Measurements from ENCODE around the gene SELENOI. TPM values are rescaled to one million over a fixed set of nuclear protein-coding genes. Genes with fewer than 3 reads are reported as not detected.

Gene SELENOI
- total RNA-seq, 1 donor: 11.6 TPM

GRCh38 chr2:26412091-26412673 is 66.2 kb downstream of the SELENOI start:
- H3K4me3 ChIP-seq (ENCODE audit: insufficient read depth, low read length): no peak overlapping the region
- no peaks in the 10 kb centered on the region for H4K20me1 ChIP-seq (ENCODE audit: insufficient read depth, low read length)
- H3K27ac ChIP-seq (ENCODE audit: low read depth, low read length): no peak overlapping the region
- H3K36me3 ChIP-seq (ENCODE audit: insufficient read depth, low read length): no peaks in the 10 kb centered on the region
- peak overlapping the region; percentile 25 for H3K4me2 ChIP-seq (ENCODE audit: insufficient read depth, low read length)
- H2AFZ ChIP-seq (ENCODE audit: low read length): peak overlapping the region; percentile 54
- peaks cover 7% of the 10 kb centered on the region for H3K27me3 ChIP-seq (ENCODE audit: insufficient read depth, low read length)
- no peaks in the 10 kb centered on the region for H3K4me1 ChIP-seq (ENCODE audit: insufficient read depth, low read length)
- H3K79me2 ChIP-seq (ENCODE audit: insufficient read depth, low read length): no peaks in the 10 kb centered on the region
- no peak for TF ChIP-seq CTCF (IDR thresholded peaks at IDR 0.05; ENCODE audit: extremely low read depth, low read depth, low read length)
- H3K9me3 ChIP-seq (ENCODE audit: low read depth, low read length): no peaks in the 10 kb centered on the region
- no peak for DNase-seq (ENCODE audit: insufficient read length, low spot score, missing footprints)

DNA sequence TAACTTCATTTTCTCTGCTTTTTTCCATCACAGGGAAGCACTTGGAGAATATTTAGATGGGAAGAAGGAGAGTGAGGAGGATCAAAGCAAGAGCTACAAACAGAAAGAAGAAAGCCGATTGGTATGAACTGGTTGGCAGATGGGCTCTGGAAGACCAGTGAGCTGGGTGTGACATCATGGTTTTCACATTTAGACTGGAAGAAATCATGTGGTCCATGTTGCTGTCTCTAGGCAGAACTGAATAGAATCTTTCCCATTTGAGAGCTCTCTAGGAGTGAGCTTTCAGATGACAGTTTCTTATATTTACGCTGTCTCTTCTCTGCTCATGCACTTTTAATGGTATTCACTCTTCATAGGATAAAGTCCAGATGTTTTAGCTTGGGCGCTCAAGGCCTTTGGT is 68.4 kb downstream of the SELENOI start:
- Histone ChIP-seq H3K4me2 (ENCODE audit: insufficient read depth, low read length) (no peak overlapping the region), H3K4me1 (ENCODE audit: insufficient read depth, low read length) (no peaks in the 10 kb centered on the region), H3K27ac (ENCODE audit: low read depth, low read length) (no peak overlapping the region), H3K27me3 (ENCODE audit: insufficient read depth, low read length) (no peaks in the 10 kb centered on the region), H2AFZ (ENCODE audit: low read length) (no peak overlapping the region), H3K36me3 (ENCODE audit: insufficient read depth, low read length) (no peaks in the 10 kb centered on the region), H3K9me3 (ENCODE audit: low read depth, low read length) (no peaks in the 10 kb centered on the region), H3K4me3 (ENCODE audit: insufficient read depth, low read length) (no peak overlapping the region), H4K20me1 (ENCODE audit: insufficient read depth, low read length) (no peaks in the 10 kb centered on the region), H3K79me2 (ENCODE audit: insufficient read depth, low read length) (no peaks in the 10 kb centered on the region)
- no peak for DNase-seq (ENCODE audit: insufficient read length, low spot score, missing footprints)
- TF ChIP-seq CTCF (IDR thresholded peaks at IDR 0.05; ENCODE audit: extremely low read depth, low read depth, low read length): no peak

DNA sequence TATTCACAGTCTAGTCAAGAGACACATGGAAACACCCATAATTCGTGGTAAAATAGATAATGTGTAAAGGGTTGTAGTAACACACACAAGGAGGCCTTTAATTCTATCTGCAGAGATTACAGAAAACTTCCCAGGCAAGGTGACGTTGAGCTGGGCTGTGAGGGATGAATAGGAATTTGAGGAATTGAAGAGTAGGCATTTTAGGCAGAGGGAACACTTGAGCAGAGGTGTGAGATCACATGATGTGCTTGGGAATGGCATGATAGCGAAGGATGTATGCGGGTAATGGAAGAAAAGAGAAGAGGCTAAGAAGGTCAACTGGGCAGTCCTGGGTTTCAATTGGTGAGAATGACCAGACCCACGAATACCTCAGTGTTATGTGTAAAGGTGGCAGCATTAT is 76.0 kb downstream of the SELENOI start:
- no peak for TF ChIP-seq CTCF (IDR thresholded peaks at IDR 0.05; ENCODE audit: extremely low read depth, low read depth, low read length)

DNA sequence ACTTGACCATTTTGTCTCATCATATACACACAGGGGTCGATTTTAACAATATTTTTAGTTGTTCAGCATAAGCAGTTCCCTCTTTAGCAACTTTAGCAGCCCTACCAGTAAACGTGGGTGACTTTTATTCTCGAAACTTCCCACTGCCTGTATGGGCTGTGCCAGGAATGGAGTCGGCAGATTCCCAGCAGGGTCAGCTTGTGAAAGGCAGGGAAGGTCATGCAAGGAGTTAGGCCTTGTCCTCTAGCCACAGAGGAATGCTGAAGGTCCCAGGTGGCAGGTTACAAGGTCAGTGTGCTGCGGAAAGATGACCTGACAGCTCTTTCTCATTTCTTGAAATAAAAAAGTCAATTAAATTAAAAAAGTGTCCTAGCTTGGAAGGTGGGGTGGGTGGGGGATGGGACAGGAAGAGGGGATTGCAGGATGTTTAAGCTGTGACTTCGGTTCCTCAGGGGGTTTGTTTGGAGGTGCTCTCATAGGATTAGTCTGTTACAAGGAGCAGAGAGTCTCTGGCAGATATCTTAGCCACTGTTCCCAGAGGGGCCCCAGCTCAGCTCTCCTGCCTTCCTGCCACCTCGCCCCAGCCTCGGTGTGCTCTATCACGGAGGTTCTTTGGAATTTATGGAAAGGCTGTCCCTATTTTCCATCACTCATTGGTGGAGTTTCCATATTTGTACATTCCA is 77.1 kb downstream of the SELENOI start:
- Histone ChIP-seq H3K27me3 (ENCODE audit: insufficient read depth, low read length) (peaks cover 6% of the 10 kb centered on the region), H3K4me1 (ENCODE audit: insufficient read depth, low read length) (no peaks in the 10 kb centered on the region), H3K27ac (ENCODE audit: low read depth, low read length) (no peak overlapping the region), H3K79me2 (ENCODE audit: insufficient read depth, low read length) (no peaks in the 10 kb centered on the region), H3K4me2 (ENCODE audit: insufficient read depth, low read length) (no peak overlapping the region), H3K9me3 (ENCODE audit: low read depth, low read length) (no peaks in the 10 kb centered on the region), H3K36me3 (ENCODE audit: insufficient read depth, low read length) (no peaks in the 10 kb centered on the region), H2AFZ (ENCODE audit: low read length) (no peak overlapping the region), H3K4me3 (ENCODE audit: insufficient read depth, low read length) (no peak overlapping the region), H4K20me1 (ENCODE audit: insufficient read depth, low read length) (no peaks in the 10 kb centered on the region)
- DNase-seq (ENCODE audit: insufficient read length, low spot score, missing footprints): no peak
- no peak for TF ChIP-seq CTCF (IDR thresholded peaks at IDR 0.05; ENCODE audit: extremely low read depth, low read depth, low read length)

More for the DNA sequence above, 76.0 kb downstream of the SELENOI start:
- Histone ChIP-seq H3K4me1 (ENCODE audit: insufficient read depth, low read length) (no peaks in the 10 kb centered on the region), H2AFZ (ENCODE audit: low read length) (no peak overlapping the region), H3K79me2 (ENCODE audit: insufficient read depth, low read length) (no peaks in the 10 kb centered on the region), H4K20me1 (ENCODE audit: insufficient read depth, low read length) (no peaks in the 10 kb centered on the region), H3K27me3 (ENCODE audit: insufficient read depth, low read length) (peaks cover 6% of the 10 kb centered on the region), H3K27ac (ENCODE audit: low read depth, low read length) (no peak overlapping the region), H3K36me3 (ENCODE audit: insufficient read depth, low read length) (no peaks in the 10 kb centered on the region), H3K4me2 (ENCODE audit: insufficient read depth, low read length) (no peak overlapping the region), H3K9me3 (ENCODE audit: low read depth, low read length) (no peaks in the 10 kb centered on the region), H3K4me3 (ENCODE audit: insufficient read depth, low read length) (no peak overlapping the region)
- no peak for DNase-seq (ENCODE audit: insufficient read length, low spot score, missing footprints)

Data from osteoblast (primary cell).